HepG2 (cell line): Measurements from ENCODE around the gene PTGER3. TPM values are rescaled to one million over a fixed set of nuclear protein-coding genes. Genes with fewer than 3 reads are reported as not detected.

Experiments
- ATAD3A ChIP-seq: sonication (generic); formaldehyde crosslinking; IDR thresholded peaks from 2 replicates; pipeline ENCODE4 v1.4.0; 2020; ENCODE audit warnings: missing genetic modification reagents
- FOXP4 ChIP-seq: sonication (generic); formaldehyde crosslinking; IDR thresholded peaks from 2 replicates; pipeline ENCODE4 v1.4.0; 2020; ENCODE audit warnings: missing genetic modification reagents
- FUBP1 ChIP-seq: sonication (generic); formaldehyde crosslinking; IDR thresholded peaks from 2 replicates; pipeline ENCODE4 v1.5.1; 2020; ENCODE audit warnings: missing genetic modification reagents, mild to moderate bottlenecking, borderline replicate concordance
- GTF2F1 ChIP-seq: fragments of 150-350 bp; IDR thresholded peaks from 2 replicates; pipeline ENCODE4 v1.6.1; 2014; ENCODE audit warnings: low read length
- MED13 ChIP-seq: sonication (generic); formaldehyde crosslinking; IDR thresholded peaks from 2 replicates; pipeline ENCODE4 v1.5.0; 2020; ENCODE audit warnings: missing genetic modification reagents
- MIER2 ChIP-seq: IDR thresholded peaks from 2 replicates; pipeline ENCODE4 v1.6.1; 2016; ENCODE audit warnings: missing biosample characterization, missing genetic modification reagents
- RARA ChIP-seq: IDR thresholded peaks from 2 replicates; pipeline ENCODE4 v1.6.1; 2016; ENCODE audit warnings: missing genetic modification reagents, missing compliant biosample characterization
- THAP11 ChIP-seq: IDR thresholded peaks from 2 replicates; pipeline ENCODE4 v1.6.1; 2016; ENCODE audit warnings: missing biosample characterization, missing genetic modification reagents
- ZBTB10 ChIP-seq: sonication (generic); formaldehyde crosslinking; IDR thresholded peaks from 2 replicates; pipeline ENCODE4 v1.4.0; 2020; ENCODE audit warnings: missing genetic modification reagents, borderline replicate concordance
- ZBTB20 ChIP-seq: sonication (generic); formaldehyde crosslinking; IDR thresholded peaks from 2 replicates; pipeline ENCODE4 v1.8.1; 2023; ENCODE audit warnings: missing genetic modification reagents, low read depth, mild to moderate bottlenecking, borderline replicate concordance
- ZNF280B ChIP-seq: sonication (generic); formaldehyde crosslinking; IDR thresholded peaks from 2 replicates; pipeline ENCODE4 v1.5.0; 2020; ENCODE audit warnings: missing genetic modification reagents, mild to moderate bottlenecking, borderline replicate concordance
- ZNF34 ChIP-seq: sonication (generic); formaldehyde crosslinking; IDR thresholded peaks from 2 replicates; pipeline ENCODE4 v1.4.0; 2020; ENCODE audit warnings: mild to moderate bottlenecking, missing genetic modification reagents, borderline replicate concordance
- ZNF563 ChIP-seq: sonication (generic); formaldehyde crosslinking; IDR thresholded peaks from 2 replicates; pipeline ENCODE4 v1.8.0; 2022; ENCODE audit warnings: mild to moderate bottlenecking, moderate library complexity, missing genetic modification reagents
- ZNF572 ChIP-seq: sonication (generic); formaldehyde crosslinking; IDR thresholded peaks from 2 replicates; pipeline ENCODE4 v1.5.1; 2020; ENCODE audit warnings: mild to moderate bottlenecking, missing genetic modification reagents
- ZNF768 ChIP-seq: sonication (generic); formaldehyde crosslinking; IDR thresholded peaks from 2 replicates; pipeline ENCODE4 v1.4.0; 2020; ENCODE audit warnings: missing genetic modification reagents
- ZNF784 ChIP-seq: sonication (generic); formaldehyde crosslinking; IDR thresholded peaks from 2 replicates; pipeline ENCODE4 v1.5.1; 2020; ENCODE audit warnings: missing genetic modification reagents, mild to moderate bottlenecking, borderline replicate concordance
- ZSCAN31 ChIP-seq: sonication (generic); formaldehyde crosslinking; IDR thresholded peaks from 2 replicates; pipeline ENCODE4 v1.5.0; 2020; ENCODE audit warnings: low read depth, mild to moderate bottlenecking, missing genetic modification reagents
- polyA plus RNA-seq, 8 experiments: library from polyadenylated mRNA; depleted of rRNA in 3 of 8; stranded (reverse) in 7 of 8; unstranded in 1 of 8; fragments of >200 nt; fragmentation: Illumina TruSeq in 4 of 8; extraction: Trizol in 4 of 8; gene quantifications; 2 replicates each; pipeline versions ENCODE4 v1.2.1 to v1.2.3, GENCODE V29; 2011 to 2016; ENCODE audit warnings: low read depth in 4 of 8, missing spikeins in 1 of 8, mixed read lengths in 1 of 8; ENCODE audit not compliant: insufficient read depth in 1 of 8
- total RNA-seq, 5 experiments: library from RNA; depleted of rRNA; stranded (reverse); fragments of >200 nt; fragmentation: Illumina TruSeq; extraction: Trizol; gene quantifications; 2 replicates each; pipeline ENCODE4 v1.2.3, GENCODE V29; 2016; ENCODE audit warnings: low read depth in 1 of 5

The PTGER3 gene
- total and polyA plus RNA-seq, 2 of the 13 experiments (the other 11 are each of a cell fraction or from before 2014, with no cell fraction given), result 0.01 TPM; not detected in 1

- no peak for TF ChIP-seq ZBTB10 (CRISPR knock-in tag)
- no peak for TF ChIP-seq ATAD3A (CRISPR knock-in tag)
- no peak for TF ChIP-seq FOXP4 (CRISPR knock-in tag)
- TF ChIP-seq ZNF768 (CRISPR knock-in tag), result no peak
- TF ChIP-seq THAP11 (CRISPR knock-in tag), result peak; percentile 91
- TF ChIP-seq MED13 (CRISPR knock-in tag), result no peak
- no peak for TF ChIP-seq ZNF34 (CRISPR knock-in tag)
- TF ChIP-seq FUBP1, result no peak
- no peak for TF ChIP-seq ZBTB20 (CRISPR knock-in tag)
- no peak for TF ChIP-seq RARA
- 0 out of 2 replicates have a peak, but pooled peaks have one; percentile 51 for TF ChIP-seq ZNF563
- TF ChIP-seq ZNF572, result no peak
- peak; percentile 39; the same call in 1 of the 2 replicates for TF ChIP-seq GTF2F1
- no peak for TF ChIP-seq ZNF784 (CRISPR knock-in tag)
- TF ChIP-seq MIER2 (CRISPR knock-in tag), result 0 out of 2 replicates have a peak, but pooled peaks have one; percentile 10
- TF ChIP-seq ZNF280B (CRISPR knock-in tag), result no peak
- no peak for TF ChIP-seq ZSCAN31 (CRISPR knock-in tag)
Measured at GRCh38 chr1:71080739-71081696, 33.4 kb upstream of the PTGER3 start, which contains the start of gene ZRANB2 (continued).
